ENCODE data around the gene LDLRAP1.

Gene LDLRAP1

GRCh38 chr1:25544243-25544764, 898 bp downstream of the LDLRAP1 start:
- Histone ChIP-seq H3K27me3 (ENCODE audit: insufficient read depth, low read length) (no peaks in the 10 kb centered on the region), H3K79me2 (ENCODE audit: control insufficient read depth, insufficient read depth, low read length, unreplicated experiment) (no peaks in the 10 kb centered on the region), H3K4me1 (ENCODE audit: control insufficient read depth, insufficient read depth, low read length, unreplicated experiment) (peaks cover 11% of the 10 kb centered on the region), H3K4me3 (ENCODE audit: low read depth, low read length) (peak overlapping the region; percentile 85), H3K36me3 (ENCODE audit: insufficient read depth, low read length) (no peaks in the 10 kb centered on the region), H2AFZ (ENCODE audit: low read length, unreplicated experiment) (peak overlapping the region; percentile 77), H3K27ac (ENCODE audit: low read depth, low read length) (no peak overlapping the region)

- Histone ChIP-seq H3K4me1 (ENCODE audit: control insufficient read depth, insufficient read depth, low read length, unreplicated experiment) (peaks cover 16% of the 10 kb centered on the region), H3K27ac (ENCODE audit: low read depth, low read length) (no peak overlapping the region), H3K36me3 (ENCODE audit: insufficient read depth, low read length) (no peaks in the 10 kb centered on the region), H3K4me3 (ENCODE audit: low read depth, low read length) (peak overlapping the region; percentile 85), H3K27me3 (ENCODE audit: insufficient read depth, low read length) (no peaks in the 10 kb centered on the region), H3K79me2 (ENCODE audit: control insufficient read depth, insufficient read depth, low read length, unreplicated experiment) (no peaks in the 10 kb centered on the region), H2AFZ (ENCODE audit: low read length, unreplicated experiment) (peak overlapping the region; percentile 77)
These were observed 1.4 kb downstream of the LDLRAP1 start for GRCh38 chr1:25544819-25545218.

GRCh38 chr1:25545767-25546166, 2.4 kb downstream of the LDLRAP1 start:
- no peak overlapping the region for H2AFZ ChIP-seq (ENCODE audit: low read length, unreplicated experiment)
- no peak overlapping the region for H3K27ac ChIP-seq (ENCODE audit: low read depth, low read length)
- no peaks in the 10 kb centered on the region for H3K36me3 ChIP-seq (ENCODE audit: insufficient read depth, low read length)
- H3K79me2 ChIP-seq (ENCODE audit: control insufficient read depth, insufficient read depth, low read length, unreplicated experiment) = no peaks in the 10 kb centered on the region
- no peak overlapping the region for H3K4me3 ChIP-seq (ENCODE audit: low read depth, low read length)
- no peaks in the 10 kb centered on the region for H3K27me3 ChIP-seq (ENCODE audit: insufficient read depth, low read length)
- peaks cover 25% of the 10 kb centered on the region for H3K4me1 ChIP-seq (ENCODE audit: control insufficient read depth, insufficient read depth, low read length, unreplicated experiment)

- Histone ChIP-seq H3K4me1 (ENCODE audit: control insufficient read depth, insufficient read depth, low read length, unreplicated experiment) (peaks cover 27% of the 10 kb centered on the region), H3K4me3 (ENCODE audit: low read depth, low read length) (no peak overlapping the region), H3K27me3 (ENCODE audit: insufficient read depth, low read length) (no peaks in the 10 kb centered on the region), H3K79me2 (ENCODE audit: control insufficient read depth, insufficient read depth, low read length, unreplicated experiment) (peaks cover 3% of the 10 kb centered on the region), H3K27ac (ENCODE audit: low read depth, low read length) (no peak overlapping the region), H2AFZ (ENCODE audit: low read length, unreplicated experiment) (no peak overlapping the region), H3K36me3 (ENCODE audit: insufficient read depth, low read length) (no peaks in the 10 kb centered on the region)
These were observed 2.8 kb downstream of the LDLRAP1 start for GRCh38 chr1:25546193-25546592.

GRCh38 chr1:25548601-25549000, 5.2 kb downstream of the LDLRAP1 start:
- Histone ChIP-seq H3K4me3 (ENCODE audit: low read depth, low read length) (no peak overlapping the region), H2AFZ (ENCODE audit: low read length, unreplicated experiment) (no peak overlapping the region), H3K4me1 (ENCODE audit: control insufficient read depth, insufficient read depth, low read length, unreplicated experiment) (peaks cover 27% of the 10 kb centered on the region), H3K36me3 (ENCODE audit: insufficient read depth, low read length) (no peaks in the 10 kb centered on the region), H3K79me2 (ENCODE audit: control insufficient read depth, insufficient read depth, low read length, unreplicated experiment) (peaks cover 4% of the 10 kb centered on the region), H3K27ac (ENCODE audit: low read depth, low read length) (no peak overlapping the region), H3K27me3 (ENCODE audit: insufficient read depth, low read length) (no peaks in the 10 kb centered on the region)

GRCh38 chr1:25549273-25550154, 6.1 kb downstream of the LDLRAP1 start:
- no peak overlapping the region for H3K4me3 ChIP-seq (ENCODE audit: low read depth, low read length)
- H3K36me3 ChIP-seq (ENCODE audit: insufficient read depth, low read length) = no peaks in the 10 kb centered on the region
- no peak overlapping the region for H2AFZ ChIP-seq (ENCODE audit: low read length, unreplicated experiment)
- H3K4me1 ChIP-seq (ENCODE audit: control insufficient read depth, insufficient read depth, low read length, unreplicated experiment) = peaks cover 23% of the 10 kb centered on the region
- peaks cover 4% of the 10 kb centered on the region for H3K79me2 ChIP-seq (ENCODE audit: control insufficient read depth, insufficient read depth, low read length, unreplicated experiment)
- H3K27ac ChIP-seq (ENCODE audit: low read depth, low read length) = no peak overlapping the region
- H3K27me3 ChIP-seq (ENCODE audit: insufficient read depth, low read length) = no peaks in the 10 kb centered on the region

- Histone ChIP-seq H2AFZ (ENCODE audit: low read length, unreplicated experiment) (no peak overlapping the region), H3K4me3 (ENCODE audit: low read depth, low read length) (no peak overlapping the region), H3K79me2 (ENCODE audit: control insufficient read depth, insufficient read depth, low read length, unreplicated experiment) (peaks cover 4% of the 10 kb centered on the region), H3K27ac (ENCODE audit: low read depth, low read length) (peak overlapping the region; percentile 44), H3K27me3 (ENCODE audit: insufficient read depth, low read length) (no peaks in the 10 kb centered on the region), H3K4me1 (ENCODE audit: control insufficient read depth, insufficient read depth, low read length, unreplicated experiment) (peaks cover 20% of the 10 kb centered on the region), H3K36me3 (ENCODE audit: insufficient read depth, low read length) (no peaks in the 10 kb centered on the region)
These were observed 6.7 kb downstream of the LDLRAP1 start for GRCh38 chr1:25550155-25550506.

GRCh38 chr1:25550683-25551310, 7.4 kb downstream of the LDLRAP1 start:
- H3K4me1 ChIP-seq (ENCODE audit: control insufficient read depth, insufficient read depth, low read length, unreplicated experiment) = peaks cover 20% of the 10 kb centered on the region
- H3K27me3 ChIP-seq (ENCODE audit: insufficient read depth, low read length) = no peaks in the 10 kb centered on the region
- H3K27ac ChIP-seq (ENCODE audit: low read depth, low read length) = peak overlapping the region; percentile 44
- H2AFZ ChIP-seq (ENCODE audit: low read length, unreplicated experiment) = no peak overlapping the region
- H3K79me2 ChIP-seq (ENCODE audit: control insufficient read depth, insufficient read depth, low read length, unreplicated experiment) = peaks cover 4% of the 10 kb centered on the region
- no peak overlapping the region for H3K4me3 ChIP-seq (ENCODE audit: low read depth, low read length)
- H3K36me3 ChIP-seq (ENCODE audit: insufficient read depth, low read length) = no peaks in the 10 kb centered on the region

- Histone ChIP-seq H3K4me1 (ENCODE audit: control insufficient read depth, insufficient read depth, low read length, unreplicated experiment) (peaks cover 29% of the 10 kb centered on the region), H3K27me3 (ENCODE audit: insufficient read depth, low read length) (no peaks in the 10 kb centered on the region), H3K79me2 (ENCODE audit: control insufficient read depth, insufficient read depth, low read length, unreplicated experiment) (peaks cover 4% of the 10 kb centered on the region), H3K27ac (ENCODE audit: low read depth, low read length) (no peak overlapping the region), H3K36me3 (ENCODE audit: insufficient read depth, low read length) (no peaks in the 10 kb centered on the region), H3K4me3 (ENCODE audit: low read depth, low read length) (no peak overlapping the region), H2AFZ (ENCODE audit: low read length, unreplicated experiment) (no peak overlapping the region)
These were observed 10.5 kb downstream of the LDLRAP1 start for GRCh38 chr1:25553749-25554429.

- H3K4me1 ChIP-seq (ENCODE audit: control insufficient read depth, insufficient read depth, low read length, unreplicated experiment) = peaks cover 24% of the 10 kb centered on the region
- no peak overlapping the region for H2AFZ ChIP-seq (ENCODE audit: low read length, unreplicated experiment)
- H3K27ac ChIP-seq (ENCODE audit: low read depth, low read length) = no peak overlapping the region
- peaks cover 4% of the 10 kb centered on the region for H3K79me2 ChIP-seq (ENCODE audit: control insufficient read depth, insufficient read depth, low read length, unreplicated experiment)
- no peak overlapping the region for H3K4me3 ChIP-seq (ENCODE audit: low read depth, low read length)
- H3K27me3 ChIP-seq (ENCODE audit: insufficient read depth, low read length) = no peaks in the 10 kb centered on the region
- H3K36me3 ChIP-seq (ENCODE audit: insufficient read depth, low read length) = no peaks in the 10 kb centered on the region
These were observed 11.0 kb downstream of the LDLRAP1 start for GRCh38 chr1:25554430-25554780.

All from ACC112 (cell line).